ENCODE results near the gene AGTPBP1.

DNA sequence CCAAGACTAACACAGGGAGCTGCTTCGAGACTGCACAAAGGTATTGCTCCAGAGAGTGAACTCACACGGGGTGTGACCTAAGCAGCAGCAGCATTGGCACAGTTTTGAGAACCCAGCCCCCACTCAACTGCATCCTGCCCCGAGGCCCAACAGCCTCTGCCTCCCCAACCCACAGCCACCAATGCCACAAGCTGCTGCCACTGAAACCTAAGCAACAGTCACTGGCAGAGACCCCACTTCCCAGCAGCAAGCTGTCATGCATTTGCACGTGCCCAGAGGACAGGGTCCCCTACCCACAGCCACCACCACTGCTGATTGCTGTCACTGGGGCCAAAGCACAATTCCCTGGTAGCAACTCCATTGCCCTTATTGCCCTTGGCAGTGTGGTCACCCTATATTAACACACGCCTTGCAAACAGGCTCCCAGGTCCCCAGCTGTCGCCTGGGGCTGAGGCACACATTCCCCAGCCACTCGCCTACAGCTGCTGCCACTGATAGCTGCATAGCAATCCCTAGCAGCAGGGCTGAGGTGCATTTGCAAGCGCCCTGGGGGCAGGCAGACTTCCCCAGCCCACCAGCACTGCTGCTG is 141.0 kb downstream of the AGTPBP1 start:
- TF ChIP-seq, protein P1, sequence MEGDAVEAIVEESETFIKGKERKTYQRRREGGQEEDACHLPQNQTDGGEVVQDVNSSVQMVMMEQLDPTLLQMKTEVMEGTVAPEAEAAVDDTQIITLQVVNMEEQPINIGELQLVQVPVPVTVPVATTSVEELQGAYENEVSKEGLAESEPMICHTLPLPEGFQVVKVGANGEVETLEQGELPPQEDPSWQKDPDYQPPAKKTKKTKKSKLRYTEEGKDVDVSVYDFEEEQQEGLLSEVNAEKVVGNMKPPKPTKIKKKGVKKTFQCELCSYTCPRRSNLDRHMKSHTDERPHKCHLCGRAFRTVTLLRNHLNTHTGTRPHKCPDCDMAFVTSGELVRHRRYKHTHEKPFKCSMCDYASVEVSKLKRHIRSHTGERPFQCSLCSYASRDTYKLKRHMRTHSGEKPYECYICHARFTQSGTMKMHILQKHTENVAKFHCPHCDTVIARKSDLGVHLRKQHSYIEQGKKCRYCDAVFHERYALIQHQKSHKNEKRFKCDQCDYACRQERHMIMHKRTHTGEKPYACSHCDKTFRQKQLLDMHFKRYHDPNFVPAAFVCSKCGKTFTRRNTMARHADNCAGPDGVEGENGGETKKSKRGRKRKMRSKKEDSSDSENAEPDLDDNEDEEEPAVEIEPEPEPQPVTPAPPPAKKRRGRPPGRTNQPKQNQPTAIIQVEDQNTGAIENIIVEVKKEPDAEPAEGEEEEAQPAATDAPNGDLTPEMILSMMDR (IDR thresholded peaks at IDR 0.05; ENCODE audit: low read depth, low read length) = no peak
- TF ChIP-seq EZH2phosphoT487 (IDR thresholded peaks at IDR 0.05; ENCODE audit: low read depth) = no peak

Measured in OCI-LY3 (cell line).